GM12878 (cell line): ENCODE data around the gene LCA5. TPM values are rescaled to one million over a fixed set of nuclear protein-coding genes. Genes with fewer than 3 reads are reported as not detected.

Experiments
- ATAC-seq: fragments of 200-7000 bp; cut with Tn5 transposase; 3 replicates; pipeline ENCODE4 v1.9.1; 2020; ENCODE audit warnings: mild to moderate bottlenecking, moderate library complexity
- BruUV-seq: library from RNA; stranded (reverse); fragments of 400-500 nt; replicated peaks from 2 replicates; lab custom pipeline; 2021; lab: Mats Ljungman, UMichigan
- CTCF ChIA-PET: fragments of 300-600 bp; sonication (Branson Sonifier 250); formaldehyde crosslinking; extraction: SDS; loops from one replicate; lab custom pipeline; 2021; ENCODE audit warnings: inconsistent platforms; lab: Yijun Ruan, JAX
- POLR2A ChIA-PET: fragments of 350-600 bp; formaldehyde crosslinking; extraction: SDS; loops from one replicate; lab custom pipeline; 2021; ENCODE audit warnings: inconsistent platforms; lab: Charles Lee
- RAD21 ChIA-PET: fragments of 300-600 bp; sonication (Branson Sonifier 250); formaldehyde crosslinking; loops from one replicate; lab custom pipeline; 2023; ENCODE audit warnings: antibody characterized with exemption; ENCODE audit not compliant: unreplicated experiment; lab: Charles Lee
- SMC1A ChIA-PET: fragments of 300-600 bp; sonication (Branson Sonifier 250); formaldehyde crosslinking; loops from one replicate; lab custom pipeline; 2023; ENCODE audit not compliant: unreplicated experiment, uncharacterized antibody; lab: Charles Lee
- DNase-seq: peaks from one replicate; pipeline ENCODE4 v3.0.0-alpha.2; 2011; ENCODE audit warnings: low read depth, low spot score
- FAIRE-seq: peaks from 3 replicates; lab custom pipeline; 2011; peaks lifted over from hg19 to GRCh38; lab: Jason Lieb, UNC
- H2AFZ ChIP-seq: 2 replicates; pipeline ENCODE4 v1.6.0; 2011; ENCODE audit warnings: low read depth, low read length, control low read depth; ENCODE audit not compliant: control insufficient read depth
- H3K27ac ChIP-seq: 2 replicates; pipeline ENCODE4 v1.5.1; 2011; ENCODE audit warnings: control low read depth; ENCODE audit not compliant: control insufficient read depth, insufficient read depth
- H3K27me3 ChIP-seq, 2 experiments: replicated peaks in 1 of 2; 2 replicates each; pipeline versions ENCODE4 v1.6.0 to v1.6.1; 2011; ENCODE audit warnings: low read length in 1 of 2; ENCODE audit not compliant: control insufficient read depth in 2 of 2, insufficient read depth in 2 of 2
- H3K36me3 ChIP-seq, 2 experiments: 2 replicates each; pipeline ENCODE4 v1.5.1; 2011; ENCODE audit warnings: low read length in 1 of 2; ENCODE audit not compliant: control insufficient read depth in 2 of 2, insufficient read depth in 2 of 2
- H3K4me1 ChIP-seq: 2 replicates; pipeline ENCODE4 v1.6.1; 2011; ENCODE audit warnings: mild to moderate bottlenecking, low read length, moderate library complexity, mixed read lengths; ENCODE audit not compliant: control insufficient read depth, insufficient read depth
- H3K4me2 ChIP-seq: 2 replicates; pipeline ENCODE4 v1.6.0; 2011; ENCODE audit warnings: control low read depth; ENCODE audit not compliant: control insufficient read depth, insufficient read depth
- H3K4me3 ChIP-seq: fragments of 200-600 bp; sonication (generic); 2 replicates; pipeline ENCODE4 v1.5.1; 2016
- H3K79me2 ChIP-seq: 2 replicates; pipeline ENCODE4 v1.6.0; 2011; ENCODE audit warnings: low read length; ENCODE audit not compliant: control insufficient read depth, insufficient read depth
- H3K9ac ChIP-seq: 2 replicates; pipeline ENCODE4 v1.8.0; 2011; ENCODE audit warnings: low read length, control low read depth, mixed read lengths; ENCODE audit not compliant: control insufficient read depth, insufficient read depth
- H3K9me3 ChIP-seq: replicated peaks from 3 replicates; pipeline ENCODE4 v1.5.1; 2011; ENCODE audit warnings: mild to moderate bottlenecking, low read length; ENCODE audit not compliant: control insufficient read depth, insufficient read depth
- H4K20me1 ChIP-seq: 2 replicates; pipeline ENCODE4 v1.6.0; 2011; ENCODE audit not compliant: control insufficient read depth, insufficient read depth
- BMI1 ChIP-seq: fragments of 450-650 bp; IDR thresholded peaks from 2 replicates; pipeline ENCODE4 v1.6.1; 2016; ENCODE audit warnings: mild to moderate bottlenecking, moderate library complexity, borderline replicate concordance
- BRCA1 ChIP-seq: IDR thresholded peaks from 2 replicates; pipeline ENCODE4 v1.6.1; 2011; ENCODE audit warnings: low read depth, low read length, improper control_type of control experiment
- CHD2 ChIP-seq: IDR thresholded peaks from 2 replicates; pipeline ENCODE4 v1.6.1; 2011; ENCODE audit warnings: low read depth, low read length, improper control_type of control experiment, borderline replicate concordance
- ETV6 ChIP-seq, 2 experiments: fragments of 450-650 bp in 1 of 2; IDR thresholded peaks in 1 of 2; conservative IDR thresholded peaks in 1 of 2; 2 replicates each; pipeline ENCODE4 v1.6.1; 2014; ENCODE audit warnings: antibody characterized with exemption in 1 of 2, borderline replicate concordance in 1 of 2, low read depth in 1 of 2, mild to moderate bottlenecking in 1 of 2, moderate library complexity in 1 of 2
- EZH2 ChIP-seq: IDR thresholded peaks from 2 replicates; pipeline ENCODE4 v1.6.1; 2012; ENCODE audit warnings: low read depth, mild to moderate bottlenecking, control low read depth, inconsistent platforms, low read length, borderline replicate concordance; ENCODE audit not compliant: control insufficient read depth
- HDAC2 ChIP-seq: fragments of 200-600 bp; sonication (generic); IDR thresholded peaks from 2 replicates; pipeline ENCODE4 v1.6.1; 2017
- KLF5 ChIP-seq: fragments of 450-650 bp; IDR thresholded peaks from 2 replicates; pipeline ENCODE4 v1.6.1; 2014; ENCODE audit warnings: mild to moderate bottlenecking; ENCODE audit not compliant: partially characterized antibody
- SUPT20H ChIP-seq: IDR thresholded peaks from 2 replicates; pipeline ENCODE4 v1.6.1; 2011; ENCODE audit warnings: low read depth, mild to moderate bottlenecking, low read length, moderate library complexity, borderline replicate concordance; ENCODE audit not compliant: control insufficient read depth
- SUZ12 ChIP-seq: fragments of 200-600 bp; sonication (generic); IDR thresholded peaks from one replicate; pipeline ENCODE4 v1.6.1; 2018; ENCODE audit warnings: antibody characterized with exemption, mild to moderate bottlenecking; ENCODE audit not compliant: unreplicated experiment
- TCF3 ChIP-seq: IDR thresholded peaks from 2 replicates; pipeline ENCODE4 v1.6.1; 2012; ENCODE audit warnings: low read depth, mild to moderate bottlenecking, low read length, borderline replicate concordance; ENCODE audit not compliant: insufficient read depth
- TCF7 ChIP-seq: IDR thresholded peaks from 2 replicates; pipeline ENCODE4 v1.6.1; 2014; ENCODE audit warnings: antibody characterized with exemption, borderline replicate concordance
- ZNF217 ChIP-seq: fragments of 450-650 bp; IDR thresholded peaks from 2 replicates; pipeline ENCODE4 v1.6.1; 2017; ENCODE audit warnings: antibody characterized with exemption, mild to moderate bottlenecking
- WGBS: methylation state at CpG from one replicate; pipeline ENCODE4 v1.1.6; 2016; ENCODE audit warnings: low lambda C conversion rate; ENCODE audit not compliant: insufficient replicate concordance, insufficient coverage; ENCODE audit errors: missing lambda C conversion rate; 5-methylcytosine and 5-hydroxymethylcytosine counted together
- in situ Hi-C: fragments of 300-500 bp; cut with MboI; formaldehyde crosslinking; loops from 9 replicates; pipeline ENCODE4 v1.14.3; 2018; ENCODE audit warnings: mixed read lengths
- intact Hi-C: fragments of 100-400 bp; cut with micrococcal nuclease; formaldehyde crosslinking; loops from one replicate; pipeline ENCODE4 v1.14.2; 2022; ENCODE audit not compliant: unreplicated experiment
- polyA plus RNA-seq, 11 experiments: library from polyadenylated mRNA; depleted of rRNA in 4 of 11; unstranded in 6 of 11; stranded (reverse) in 5 of 11; fragments of >200 nt; fragmentation: Nextera tagmentation in 4 of 11; fragmentation: Illumina TruSeq in 1 of 11; extraction: Ambion mirVana in 4 of 11; extraction: Trizol in 1 of 11; gene quantifications; 1 replicate in 1 of 11; 2 replicates in 10 of 11; pipeline versions ENCODE4 v1.2.1 to v1.2.3, GENCODE V29; 2011 to 2016; ENCODE audit warnings: inconsistent platforms in 2 of 11, missing spikeins in 2 of 11, low read depth in 1 of 11
- total RNA-seq, 4 experiments: library from RNA; depleted of rRNA in 3 of 4; stranded (reverse); fragments of >200 nt in 3 of 4; fragmentation: Illumina TruSeq in 1 of 4; extraction: Trizol in 1 of 4; gene quantifications; 2 replicates each; pipeline versions ENCODE4 v1.2.1 to v1.2.3, GENCODE V29; 2013 to 2021
- TF ChIP-seq, protein P1 (sequence below): fragments of 450-650 bp; IDR thresholded peaks from 2 replicates; pipeline ENCODE4 v1.6.1; 2018; ENCODE audit warnings: mild to moderate bottlenecking, low read depth, moderate library complexity; ENCODE audit not compliant: partially characterized antibody
- TF ChIP-seq, protein P2 (sequence below): IDR thresholded peaks from 2 replicates; pipeline ENCODE4 v1.6.1; 2011; ENCODE audit warnings: borderline replicate concordance, low read depth, mild to moderate bottlenecking, moderate library complexity, mixed read lengths, low read length; ENCODE audit not compliant: insufficient read depth; ENCODE audit errors: extremely low read length
- TF ChIP-seq, protein P3 (sequence below): IDR thresholded peaks from 2 replicates; pipeline ENCODE4 v1.6.1; 2012; ENCODE audit warnings: low read depth, low read length, improper control_type of control experiment
- TF ChIP-seq, protein P4 (sequence below): IDR thresholded peaks from 2 replicates; pipeline ENCODE4 v1.6.1; 2012; ENCODE audit warnings: low read length, inconsistent platforms
- TF ChIP-seq, protein P5 (sequence below): fragments of 450-650 bp; IDR thresholded peaks from 2 replicates; pipeline ENCODE4 v1.6.1; 2016; ENCODE audit warnings: mild to moderate bottlenecking

Gene LCA5
- total and polyA plus RNA-seq, 10 of the 15 experiments (the other 5 are each of a cell fraction or from before 2014, with no cell fraction given) = 0.13 to 0.45 (median 0.27) TPM

DNA sequence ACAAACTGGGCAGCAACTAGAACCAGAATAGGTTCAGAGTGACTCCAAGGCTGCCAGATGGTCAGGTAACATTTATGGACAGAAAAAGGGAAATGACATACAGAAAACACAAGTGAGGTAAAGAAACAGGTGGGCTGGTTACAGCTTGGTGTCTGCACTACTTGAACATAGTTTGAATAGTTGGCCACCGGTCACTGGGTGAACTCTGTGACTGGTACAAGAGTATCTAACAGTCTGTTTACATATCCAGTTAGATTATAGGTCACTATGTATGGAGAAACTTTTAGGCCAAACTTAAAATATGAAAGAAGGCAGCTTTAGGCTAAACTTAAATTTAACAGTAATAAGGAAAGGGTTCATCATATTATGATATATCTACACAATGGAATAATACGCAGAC, 32.9 kb downstream of the LCA5 start:
- H3K27ac ChIP-seq = no peak overlapping the region
- in situ Hi-C loops (no loop called here), intact Hi-C loops (no loop called here)
- FAIRE-seq = no peak
- no peaks in the 10 kb centered on the region for H3K4me1 ChIP-seq
- ATAC-seq = no peak
- 83% methylated on average over 2 of the region's 2 CpGs for WGBS
- POLR2A ChIA-PET = no interaction called here
- SMC1A ChIA-PET = interaction anchor here (1.8 kb wide), 1 partner anchor 9 kb away, joined by 4 read pairs; no protein-coding TSS in a partner anchor
- no peaks in the 10 kb centered on the region for H4K20me1 ChIP-seq
- H2AFZ ChIP-seq = no peak overlapping the region
- no peaks in the 10 kb centered on the region; the same call in 2 of the 3 replicates for H3K9me3 ChIP-seq
- CTCF ChIA-PET = no interaction called here
- no peaks in the 10 kb centered on the region for H3K36me3 ChIP-seq
- H3K4me3 ChIP-seq = no peak overlapping the region
- RAD21 ChIA-PET = no interaction called here
- no peak overlapping the region for H3K9ac ChIP-seq
- no TSS peak for BruUV-seq
- H3K4me2 ChIP-seq = no peak overlapping the region
- no peaks in the 10 kb centered on the region for H3K79me2 ChIP-seq
- no peaks in the 10 kb centered on the region for H3K27me3 ChIP-seq
- DNase-seq = no peak
- TF ChIP-seq CHD2 (no peak), BMI1 (no peak), TCF3 (no peak), BRCA1 (no peak), ETV6 (conservative IDR thresholded peaks at IDR 0.05 in 1 of 2, IDR thresholded peaks at IDR 0.05 in 1 of 2; ENCODE audit: borderline replicate concordance in 1 of 2, low read depth in 1 of 2) (no peak), ZNF217 (no peak), SUZ12 (no peak), SUPT20H (no peak), HDAC2 (no peak), TCF7 (no peak), KLF5 (no peak), EZH2 (no peak)
- TF ChIP-seq, protein P1, sequence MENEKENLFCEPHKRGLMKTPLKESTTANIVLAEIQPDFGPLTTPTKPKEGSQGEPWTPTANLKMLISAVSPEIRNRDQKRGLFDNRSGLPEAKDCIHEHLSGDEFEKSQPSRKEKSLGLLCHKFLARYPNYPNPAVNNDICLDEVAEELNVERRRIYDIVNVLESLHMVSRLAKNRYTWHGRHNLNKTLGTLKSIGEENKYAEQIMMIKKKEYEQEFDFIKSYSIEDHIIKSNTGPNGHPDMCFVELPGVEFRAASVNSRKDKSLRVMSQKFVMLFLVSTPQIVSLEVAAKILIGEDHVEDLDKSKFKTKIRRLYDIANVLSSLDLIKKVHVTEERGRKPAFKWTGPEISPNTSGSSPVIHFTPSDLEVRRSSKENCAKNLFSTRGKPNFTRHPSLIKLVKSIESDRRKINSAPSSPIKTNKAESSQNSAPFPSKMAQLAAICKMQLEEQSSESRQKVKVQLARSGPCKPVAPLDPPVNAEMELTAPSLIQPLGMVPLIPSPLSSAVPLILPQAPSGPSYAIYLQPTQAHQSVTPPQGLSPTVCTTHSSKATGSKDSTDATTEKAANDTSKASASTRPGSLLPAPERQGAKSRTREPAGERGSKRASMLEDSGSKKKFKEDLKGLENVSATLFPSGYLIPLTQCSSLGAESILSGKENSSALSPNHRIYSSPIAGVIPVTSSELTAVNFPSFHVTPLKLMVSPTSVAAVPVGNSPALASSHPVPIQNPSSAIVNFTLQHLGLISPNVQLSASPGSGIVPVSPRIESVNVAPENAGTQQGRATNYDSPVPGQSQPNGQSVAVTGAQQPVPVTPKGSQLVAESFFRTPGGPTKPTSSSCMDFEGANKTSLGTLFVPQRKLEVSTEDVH = no peak
- TF ChIP-seq, protein P2, sequence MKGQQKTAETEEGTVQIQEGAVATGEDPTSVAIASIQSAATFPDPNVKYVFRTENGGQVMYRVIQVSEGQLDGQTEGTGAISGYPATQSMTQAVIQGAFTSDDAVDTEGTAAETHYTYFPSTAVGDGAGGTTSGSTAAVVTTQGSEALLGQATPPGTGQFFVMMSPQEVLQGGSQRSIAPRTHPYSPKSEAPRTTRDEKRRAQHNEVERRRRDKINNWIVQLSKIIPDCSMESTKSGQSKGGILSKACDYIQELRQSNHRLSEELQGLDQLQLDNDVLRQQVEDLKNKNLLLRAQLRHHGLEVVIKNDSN = no peak
- TF ChIP-seq, protein P3, sequence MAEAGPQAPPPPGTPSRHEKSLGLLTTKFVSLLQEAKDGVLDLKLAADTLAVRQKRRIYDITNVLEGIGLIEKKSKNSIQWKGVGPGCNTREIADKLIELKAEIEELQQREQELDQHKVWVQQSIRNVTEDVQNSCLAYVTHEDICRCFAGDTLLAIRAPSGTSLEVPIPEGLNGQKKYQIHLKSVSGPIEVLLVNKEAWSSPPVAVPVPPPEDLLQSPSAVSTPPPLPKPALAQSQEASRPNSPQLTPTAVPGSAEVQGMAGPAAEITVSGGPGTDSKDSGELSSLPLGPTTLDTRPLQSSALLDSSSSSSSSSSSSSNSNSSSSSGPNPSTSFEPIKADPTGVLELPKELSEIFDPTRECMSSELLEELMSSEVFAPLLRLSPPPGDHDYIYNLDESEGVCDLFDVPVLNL = no peak
- TF ChIP-seq, protein P4, sequence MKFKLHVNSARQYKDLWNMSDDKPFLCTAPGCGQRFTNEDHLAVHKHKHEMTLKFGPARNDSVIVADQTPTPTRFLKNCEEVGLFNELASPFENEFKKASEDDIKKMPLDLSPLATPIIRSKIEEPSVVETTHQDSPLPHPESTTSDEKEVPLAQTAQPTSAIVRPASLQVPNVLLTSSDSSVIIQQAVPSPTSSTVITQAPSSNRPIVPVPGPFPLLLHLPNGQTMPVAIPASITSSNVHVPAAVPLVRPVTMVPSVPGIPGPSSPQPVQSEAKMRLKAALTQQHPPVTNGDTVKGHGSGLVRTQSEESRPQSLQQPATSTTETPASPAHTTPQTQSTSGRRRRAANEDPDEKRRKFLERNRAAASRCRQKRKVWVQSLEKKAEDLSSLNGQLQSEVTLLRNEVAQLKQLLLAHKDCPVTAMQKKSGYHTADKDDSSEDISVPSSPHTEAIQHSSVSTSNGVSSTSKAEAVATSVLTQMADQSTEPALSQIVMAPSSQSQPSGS = no peak
- TF ChIP-seq, protein P5, sequence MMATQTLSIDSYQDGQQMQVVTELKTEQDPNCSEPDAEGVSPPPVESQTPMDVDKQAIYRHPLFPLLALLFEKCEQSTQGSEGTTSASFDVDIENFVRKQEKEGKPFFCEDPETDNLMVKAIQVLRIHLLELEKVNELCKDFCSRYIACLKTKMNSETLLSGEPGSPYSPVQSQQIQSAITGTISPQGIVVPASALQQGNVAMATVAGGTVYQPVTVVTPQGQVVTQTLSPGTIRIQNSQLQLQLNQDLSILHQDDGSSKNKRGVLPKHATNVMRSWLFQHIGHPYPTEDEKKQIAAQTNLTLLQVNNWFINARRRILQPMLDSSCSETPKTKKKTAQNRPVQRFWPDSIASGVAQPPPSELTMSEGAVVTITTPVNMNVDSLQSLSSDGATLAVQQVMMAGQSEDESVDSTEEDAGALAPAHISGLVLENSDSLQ = no peak
